ENCODE data around the gene RTKN2.

The RTKN2 gene

GRCh38 chr10:62153191-62153590 lies 115.5 kb downstream of the RTKN2 start:
- FAIRE-seq: no peak
- no peak for TF ChIP-seq CTCF (IDR thresholded peaks at IDR 0.05; ENCODE audit: insufficient read depth, missing control alignments)
- DNase-seq (ENCODE audit: insufficient read length, low spot score): no peak

- no peak for DNase-seq (ENCODE audit: insufficient read length, low spot score)
- no peak for TF ChIP-seq CTCF (IDR thresholded peaks at IDR 0.05; ENCODE audit: insufficient read depth, missing control alignments)
- FAIRE-seq: no peak
Observed at GRCh38 chr10:62149621-62150020, 119.0 kb downstream of the RTKN2 start.

- TF ChIP-seq CTCF (IDR thresholded peaks at IDR 0.05; ENCODE audit: insufficient read depth, missing control alignments): no peak
- no peak for DNase-seq (ENCODE audit: insufficient read length, low spot score)
- FAIRE-seq: no peak
Observed at GRCh38 chr10:62148155-62148554, 120.5 kb downstream of the RTKN2 start.

GRCh38 chr10:62147425-62147824 lies 121.2 kb downstream of the RTKN2 start:
- FAIRE-seq: no peak

GRCh38 chr10:62136931-62137330 lies 131.7 kb downstream of the RTKN2 start:
- no peak for DNase-seq (ENCODE audit: insufficient read length, low spot score)

More at GRCh38 chr10:62147425-62147824, 121.2 kb downstream of the RTKN2 start:
- TF ChIP-seq CTCF (IDR thresholded peaks at IDR 0.05; ENCODE audit: insufficient read depth, missing control alignments): no peak
- DNase-seq (ENCODE audit: insufficient read length, low spot score): no peak

GRCh38 chr10:62133618-62134017 lies 135.0 kb downstream of the RTKN2 start:
- DNase-seq (ENCODE audit: insufficient read length, low spot score) (no peak), FAIRE-seq (no peak)
- TF ChIP-seq CTCF (IDR thresholded peaks at IDR 0.05; ENCODE audit: insufficient read depth, missing control alignments): no peak

More at GRCh38 chr10:62136931-62137330, 131.7 kb downstream of the RTKN2 start:
- TF ChIP-seq CTCF (IDR thresholded peaks at IDR 0.05; ENCODE audit: insufficient read depth, missing control alignments): no peak
- no peak for FAIRE-seq
